K562 (cell line): ENCODE data around the gene KRTCAP2. TPM values are rescaled to one million over a fixed set of nuclear protein-coding genes. Genes with fewer than 3 reads are reported as not detected.
A peak's percentile ranks its signal among the peaks of the same experiment; 100 is the strongest.

ENCODE experiments used
- ATF7 ChIP-seq: fragments of 450-650 bp; IDR thresholded peaks from 2 replicates; pipeline ENCODE4 v1.7.1; 2014; ENCODE audit warnings: mild to moderate bottlenecking, moderate library complexity
- CEBPB ChIP-seq: fragments of 450-650 bp; IDR thresholded peaks from 2 replicates; pipeline ENCODE4 v1.6.1; 2016; ENCODE audit warnings: missing genetic modification characterization, missing compliant biosample characterization
- ETV5 ChIP-seq: sonication (generic); formaldehyde crosslinking; IDR thresholded peaks from 2 replicates; pipeline ENCODE4 v1.4.0; 2020; ENCODE audit warnings: low read depth, mild to moderate bottlenecking, missing genetic modification reagents
- HNRNPK ChIP-seq: fragments of 200-400 bp; formaldehyde crosslinking; IDR thresholded peaks from one replicate; pipeline ENCODE4 v1.6.1; 2018; ENCODE audit warnings: mild to moderate bottlenecking, low read depth, low read length; ENCODE audit not compliant: poor library complexity, severe bottlenecking
- LEF1 ChIP-seq: fragments of 450-650 bp; IDR thresholded peaks from 2 replicates; pipeline ENCODE4 v1.6.1; 2016; ENCODE audit warnings: mild to moderate bottlenecking
- NCOA1 ChIP-seq: fragments of 450-650 bp; IDR thresholded peaks from 2 replicates; pipeline ENCODE4 v1.6.1; 2016; ENCODE audit warnings: low read depth
- RBM25 ChIP-seq: fragments of 200-400 bp; formaldehyde crosslinking; IDR thresholded peaks from 2 replicates; pipeline ENCODE4 v1.6.1; 2018; ENCODE audit warnings: low read length, low read depth, moderate library complexity; ENCODE audit not compliant: severe bottlenecking
- XRCC5 ChIP-seq: fragments of 200-400 bp; formaldehyde crosslinking; IDR thresholded peaks from 2 replicates; pipeline ENCODE4 v1.6.1; 2017; ENCODE audit warnings: low read depth, mild to moderate bottlenecking, low read length
- ZBTB8A ChIP-seq: fragments of 450-650 bp; IDR thresholded peaks from 2 replicates; pipeline ENCODE4 v1.6.1; 2018; ENCODE audit warnings: mild to moderate bottlenecking, moderate library complexity; ENCODE audit not compliant: partially characterized antibody
- ZNF408 ChIP-seq: fragments of 250-450 bp; sonication (Bioruptor Pico); IDR thresholded peaks from 2 replicates; pipeline ENCODE4 v1.4.0; 2020; ENCODE audit warnings: low read depth, mild to moderate bottlenecking, moderate library complexity
- polyA plus RNA-seq, 8 experiments: library from polyadenylated mRNA; depleted of rRNA in 4 of 8; stranded (reverse) in 5 of 8; unstranded in 3 of 8; fragments of >200 nt; fragmentation: Nextera tagmentation in 2 of 8; fragmentation: Illumina TruSeq in 1 of 8; extraction: Ambion mirVana in 2 of 8; extraction: Trizol in 1 of 8; gene quantifications; 2 replicates each; pipeline versions ENCODE4 v1.2.1 to v1.2.3, GENCODE V29; 2011 to 2014; ENCODE audit warnings: inconsistent platforms in 1 of 8, missing spikeins in 1 of 8
- total RNA-seq, 7 experiments: library from RNA; depleted of rRNA in 6 of 7; stranded (reverse); fragments of >200 nt in 6 of 7; fragmentation: Illumina TruSeq in 2 of 7; extraction: Trizol in 2 of 7; gene quantifications; 2 replicates each; pipeline versions ENCODE4 v1.2.1 to v1.2.3, GENCODE V29; 2011 to 2021; ENCODE audit warnings: low replicate concordance in 1 of 7
- TF ChIP-seq, protein P1 (sequence below): fragments of 450-650 bp; formaldehyde crosslinking; IDR thresholded peaks from 2 replicates; pipeline ENCODE4 v1.4.0; 2020; ENCODE audit warnings: mild to moderate bottlenecking, mixed read lengths
- TF ChIP-seq, protein P2 (sequence below): sonication (generic); formaldehyde crosslinking; IDR thresholded peaks from 2 replicates; pipeline ENCODE4 v1.4.0; 2020; ENCODE audit warnings: mild to moderate bottlenecking, missing genetic modification reagents
- TF ChIP-seq, protein P3 (sequence below): fragments of 250-450 bp; sonication (Bioruptor Pico); IDR thresholded peaks from 2 replicates; pipeline ENCODE4 v1.4.0; 2020; ENCODE audit warnings: mild to moderate bottlenecking, moderate library complexity, borderline replicate concordance
- TF ChIP-seq, protein P4 (sequence below): fragments of 450-650 bp; formaldehyde crosslinking; IDR thresholded peaks from 2 replicates; pipeline ENCODE4 v1.4.0; 2020; ENCODE audit warnings: mild to moderate bottlenecking, moderate library complexity
- TF ChIP-seq, protein P5 (sequence below): fragments of 450-650 bp; formaldehyde crosslinking; IDR thresholded peaks from 2 replicates; pipeline ENCODE4 v1.4.0; 2020; ENCODE audit warnings: mild to moderate bottlenecking, moderate library complexity
- TF ChIP-seq, protein P6 (sequence below): sonication (generic); formaldehyde crosslinking; IDR thresholded peaks from 2 replicates; pipeline ENCODE4 v1.8.1; 2022; ENCODE audit warnings: missing genetic modification reagents

The KRTCAP2 gene
- total and polyA plus RNA-seq, 9 of the 15 experiments (the other 6 are each of a cell fraction or from before 2014, with no cell fraction given): 126 to 436 (median 244) TPM

DNA sequence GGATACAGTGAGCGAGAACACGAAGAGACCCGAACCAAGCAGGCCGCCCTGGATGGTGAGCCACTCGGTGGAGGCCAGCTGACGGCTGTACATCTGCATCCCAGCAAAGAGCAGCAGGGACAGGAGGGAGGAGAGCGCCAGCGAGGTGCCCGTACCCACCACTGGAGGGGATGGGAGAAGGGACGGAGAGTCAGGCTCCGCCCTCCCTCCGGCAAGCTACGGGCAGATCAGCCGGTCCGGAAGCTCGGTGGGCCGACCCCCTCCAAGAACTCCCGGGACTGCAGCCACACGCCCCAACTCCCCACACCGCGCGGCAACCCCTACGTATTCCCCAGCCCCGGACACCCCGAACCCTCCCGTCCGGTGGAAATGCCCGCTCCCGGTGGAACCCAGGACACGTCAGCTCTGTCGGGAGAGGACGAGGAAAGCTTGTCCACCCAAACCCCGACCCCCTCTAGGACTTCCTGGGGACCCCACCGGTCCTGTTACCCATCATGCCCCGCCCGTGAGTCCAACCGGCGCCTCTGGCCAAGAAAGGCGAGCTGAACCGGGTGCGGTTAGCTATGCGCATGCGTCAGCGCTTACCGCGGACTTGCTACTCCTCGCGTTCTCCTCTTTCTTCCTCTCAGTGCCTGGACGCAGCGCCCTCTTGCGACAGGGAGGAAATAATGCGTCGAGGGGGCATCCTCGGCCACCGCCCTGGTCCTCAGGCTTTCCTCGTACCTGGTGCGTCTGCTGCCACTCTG, at the start of gene KRTCAP2 (continued):
- TF ChIP-seq, protein P1, sequence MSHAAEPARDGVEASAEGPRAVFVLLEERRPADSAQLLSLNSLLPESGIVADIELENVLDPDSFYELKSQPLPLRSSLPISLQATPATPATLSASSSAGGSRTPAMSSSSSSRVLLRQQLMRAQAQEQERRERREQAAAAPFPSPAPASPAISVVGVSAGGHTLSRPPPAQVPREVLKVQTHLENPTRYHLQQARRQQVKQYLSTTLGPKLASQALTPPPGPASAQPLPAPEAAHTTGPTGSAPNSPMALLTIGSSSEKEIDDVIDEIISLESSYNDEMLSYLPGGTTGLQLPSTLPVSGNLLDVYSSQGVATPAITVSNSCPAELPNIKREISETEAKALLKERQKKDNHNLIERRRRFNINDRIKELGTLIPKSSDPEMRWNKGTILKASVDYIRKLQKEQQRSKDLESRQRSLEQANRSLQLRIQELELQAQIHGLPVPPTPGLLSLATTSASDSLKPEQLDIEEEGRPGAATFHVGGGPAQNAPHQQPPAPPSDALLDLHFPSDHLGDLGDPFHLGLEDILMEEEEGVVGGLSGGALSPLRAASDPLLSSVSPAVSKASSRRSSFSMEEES: no peak
- TF ChIP-seq ATF7: peak; percentile 75
- TF ChIP-seq, protein P2, sequence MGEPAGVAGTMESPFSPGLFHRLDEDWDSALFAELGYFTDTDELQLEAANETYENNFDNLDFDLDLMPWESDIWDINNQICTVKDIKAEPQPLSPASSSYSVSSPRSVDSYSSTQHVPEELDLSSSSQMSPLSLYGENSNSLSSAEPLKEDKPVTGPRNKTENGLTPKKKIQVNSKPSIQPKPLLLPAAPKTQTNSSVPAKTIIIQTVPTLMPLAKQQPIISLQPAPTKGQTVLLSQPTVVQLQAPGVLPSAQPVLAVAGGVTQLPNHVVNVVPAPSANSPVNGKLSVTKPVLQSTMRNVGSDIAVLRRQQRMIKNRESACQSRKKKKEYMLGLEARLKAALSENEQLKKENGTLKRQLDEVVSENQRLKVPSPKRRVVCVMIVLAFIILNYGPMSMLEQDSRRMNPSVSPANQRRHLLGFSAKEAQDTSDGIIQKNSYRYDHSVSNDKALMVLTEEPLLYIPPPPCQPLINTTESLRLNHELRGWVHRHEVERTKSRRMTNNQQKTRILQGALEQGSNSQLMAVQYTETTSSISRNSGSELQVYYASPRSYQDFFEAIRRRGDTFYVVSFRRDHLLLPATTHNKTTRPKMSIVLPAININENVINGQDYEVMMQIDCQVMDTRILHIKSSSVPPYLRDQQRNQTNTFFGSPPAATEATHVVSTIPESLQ (CRISPR knock-in tag): no peak; the same call in 1 of the 2 replicates
- no peak for TF ChIP-seq HNRNPK
- no peak for TF ChIP-seq ZBTB8A
- TF ChIP-seq RBM25: no peak
- no peak for TF ChIP-seq ZNF408 (CRISPR knock-in tag)
- no peak for TF ChIP-seq CEBPB (tag)
- TF ChIP-seq LEF1: no peak
- peak; percentile 91; the same call in 1 of the 2 replicates for TF ChIP-seq XRCC5
- TF ChIP-seq, protein P3, sequence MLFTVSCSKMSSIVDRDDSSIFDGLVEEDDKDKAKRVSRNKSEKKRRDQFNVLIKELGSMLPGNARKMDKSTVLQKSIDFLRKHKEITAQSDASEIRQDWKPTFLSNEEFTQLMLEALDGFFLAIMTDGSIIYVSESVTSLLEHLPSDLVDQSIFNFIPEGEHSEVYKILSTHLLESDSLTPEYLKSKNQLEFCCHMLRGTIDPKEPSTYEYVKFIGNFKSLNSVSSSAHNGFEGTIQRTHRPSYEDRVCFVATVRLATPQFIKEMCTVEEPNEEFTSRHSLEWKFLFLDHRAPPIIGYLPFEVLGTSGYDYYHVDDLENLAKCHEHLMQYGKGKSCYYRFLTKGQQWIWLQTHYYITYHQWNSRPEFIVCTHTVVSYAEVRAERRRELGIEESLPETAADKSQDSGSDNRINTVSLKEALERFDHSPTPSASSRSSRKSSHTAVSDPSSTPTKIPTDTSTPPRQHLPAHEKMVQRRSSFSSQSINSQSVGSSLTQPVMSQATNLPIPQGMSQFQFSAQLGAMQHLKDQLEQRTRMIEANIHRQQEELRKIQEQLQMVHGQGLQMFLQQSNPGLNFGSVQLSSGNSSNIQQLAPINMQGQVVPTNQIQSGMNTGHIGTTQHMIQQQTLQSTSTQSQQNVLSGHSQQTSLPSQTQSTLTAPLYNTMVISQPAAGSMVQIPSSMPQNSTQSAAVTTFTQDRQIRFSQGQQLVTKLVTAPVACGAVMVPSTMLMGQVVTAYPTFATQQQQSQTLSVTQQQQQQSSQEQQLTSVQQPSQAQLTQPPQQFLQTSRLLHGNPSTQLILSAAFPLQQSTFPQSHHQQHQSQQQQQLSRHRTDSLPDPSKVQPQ (CRISPR knock-in tag): no peak
- TF ChIP-seq ETV5 (CRISPR knock-in tag): peak; percentile 69; the same call in 1 of the 2 replicates
- TF ChIP-seq, protein P4, sequence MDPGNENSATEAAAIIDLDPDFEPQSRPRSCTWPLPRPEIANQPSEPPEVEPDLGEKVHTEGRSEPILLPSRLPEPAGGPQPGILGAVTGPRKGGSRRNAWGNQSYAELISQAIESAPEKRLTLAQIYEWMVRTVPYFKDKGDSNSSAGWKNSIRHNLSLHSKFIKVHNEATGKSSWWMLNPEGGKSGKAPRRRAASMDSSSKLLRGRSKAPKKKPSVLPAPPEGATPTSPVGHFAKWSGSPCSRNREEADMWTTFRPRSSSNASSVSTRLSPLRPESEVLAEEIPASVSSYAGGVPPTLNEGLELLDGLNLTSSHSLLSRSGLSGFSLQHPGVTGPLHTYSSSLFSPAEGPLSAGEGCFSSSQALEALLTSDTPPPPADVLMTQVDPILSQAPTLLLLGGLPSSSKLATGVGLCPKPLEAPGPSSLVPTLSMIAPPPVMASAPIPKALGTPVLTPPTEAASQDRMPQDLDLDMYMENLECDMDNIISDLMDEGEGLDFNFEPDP (CRISPR knock-in tag): no peak
- TF ChIP-seq, protein P5, sequence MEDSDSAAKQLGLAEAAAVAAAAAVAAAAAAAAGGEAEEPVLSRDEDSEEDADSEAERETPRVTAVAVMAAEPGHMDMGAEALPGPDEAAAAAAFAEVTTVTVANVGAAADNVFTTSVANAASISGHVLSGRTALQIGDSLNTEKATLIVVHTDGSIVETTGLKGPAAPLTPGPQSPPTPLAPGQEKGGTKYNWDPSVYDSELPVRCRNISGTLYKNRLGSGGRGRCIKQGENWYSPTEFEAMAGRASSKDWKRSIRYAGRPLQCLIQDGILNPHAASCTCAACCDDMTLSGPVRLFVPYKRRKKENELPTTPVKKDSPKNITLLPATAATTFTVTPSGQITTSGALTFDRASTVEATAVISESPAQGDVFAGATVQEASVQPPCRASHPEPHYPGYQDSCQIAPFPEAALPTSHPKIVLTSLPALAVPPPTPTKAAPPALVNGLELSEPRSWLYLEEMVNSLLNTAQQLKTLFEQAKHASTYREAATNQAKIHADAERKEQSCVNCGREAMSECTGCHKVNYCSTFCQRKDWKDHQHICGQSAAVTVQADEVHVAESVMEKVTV (CRISPR knock-in tag): no peak
- TF ChIP-seq, protein P6, sequence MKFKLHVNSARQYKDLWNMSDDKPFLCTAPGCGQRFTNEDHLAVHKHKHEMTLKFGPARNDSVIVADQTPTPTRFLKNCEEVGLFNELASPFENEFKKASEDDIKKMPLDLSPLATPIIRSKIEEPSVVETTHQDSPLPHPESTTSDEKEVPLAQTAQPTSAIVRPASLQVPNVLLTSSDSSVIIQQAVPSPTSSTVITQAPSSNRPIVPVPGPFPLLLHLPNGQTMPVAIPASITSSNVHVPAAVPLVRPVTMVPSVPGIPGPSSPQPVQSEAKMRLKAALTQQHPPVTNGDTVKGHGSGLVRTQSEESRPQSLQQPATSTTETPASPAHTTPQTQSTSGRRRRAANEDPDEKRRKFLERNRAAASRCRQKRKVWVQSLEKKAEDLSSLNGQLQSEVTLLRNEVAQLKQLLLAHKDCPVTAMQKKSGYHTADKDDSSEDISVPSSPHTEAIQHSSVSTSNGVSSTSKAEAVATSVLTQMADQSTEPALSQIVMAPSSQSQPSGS (CRISPR knock-in tag): no peak
- TF ChIP-seq NCOA1: no peak
